AG10803 (cell line): ENCODE data around the gene CENPV.
A peak's percentile ranks its signal among the peaks of the same experiment; 100 is the strongest.

Experiments used
- DNase-seq: peaks from one replicate; pipeline ENCODE4 v3.0.0; 2010; ENCODE audit warnings: low read depth
- H3K4me3 ChIP-seq: 2 replicates; pipeline ENCODE4 v1.5.1; 2011; ENCODE audit warnings: mild to moderate bottlenecking, low read length, control low read depth
- CTCF ChIP-seq: conservative IDR thresholded peaks from 2 replicates; pipeline ENCODE4 v1.5.1; 2011; ENCODE audit warnings: mild to moderate bottlenecking, low read length, control low read depth, inconsistent platforms

CENPV gene

GRCh38 chr17:16343569-16343968, 9.7 kb downstream of the CENPV start:
- TF ChIP-seq CTCF, result no peak
- no peak overlapping the region for H3K4me3 ChIP-seq
- no peak for DNase-seq

GRCh38 chr17:16342979-16343378, 10.3 kb downstream of the CENPV start:
- no peak for TF ChIP-seq CTCF
- peak; percentile 57 for DNase-seq
- H3K4me3 ChIP-seq, result no peak overlapping the region

- no peak overlapping the region for H3K4me3 ChIP-seq
- no peak for TF ChIP-seq CTCF
- no peak for DNase-seq
Observed at GRCh38 chr17:16339959-16340358, 13.3 kb downstream of the CENPV start.

- TF ChIP-seq CTCF, result no peak
- DNase-seq, result no peak
- H3K4me3 ChIP-seq, result no peak overlapping the region
Observed at GRCh38 chr17:16339402-16339801, 13.9 kb downstream of the CENPV start.

- H3K4me3 ChIP-seq, result no peak overlapping the region
- TF ChIP-seq CTCF, result no peak
- DNase-seq, result no peak
Observed at GRCh38 chr17:16338391-16338790, 14.9 kb downstream of the CENPV start.

- DNase-seq, result peak; percentile 20
- no peak overlapping the region for H3K4me3 ChIP-seq
- TF ChIP-seq CTCF, result no peak
Observed at GRCh38 chr17:16329519-16330271, 23.6 kb downstream of the CENPV start.

GRCh38 chr17:16328997-16329396, 24.3 kb downstream of the CENPV start:
- 0 out of 2 replicates have a peak, but pooled peaks have one; percentile 6 for TF ChIP-seq CTCF
- H3K4me3 ChIP-seq, result no peak overlapping the region
- DNase-seq, result no peak
